Neural progenitor cell (in vitro differentiated cells): ENCODE measurements around the gene BOLA1.

ENCODE experiments used
- CTCF ChIP-seq: fragments of 200-600 bp; sonication (generic); IDR thresholded peaks from 2 replicates; pipeline ENCODE4 v1.5.1; 2017; ENCODE audit warnings: antibody characterized with exemption, mild to moderate bottlenecking
- EZH2 ChIP-seq: fragments of 200-600 bp; sonication (generic); IDR thresholded peaks from 2 replicates; pipeline ENCODE4 v1.6.1; 2017; ENCODE audit warnings: antibody characterized with exemption, mild to moderate bottlenecking, moderate library complexity
- EZH2phosphoT487 ChIP-seq: fragments of 200-600 bp; sonication (generic); IDR thresholded peaks from 2 replicates; pipeline ENCODE4 v1.6.1; 2017; ENCODE audit warnings: antibody characterized with exemption

DNA sequence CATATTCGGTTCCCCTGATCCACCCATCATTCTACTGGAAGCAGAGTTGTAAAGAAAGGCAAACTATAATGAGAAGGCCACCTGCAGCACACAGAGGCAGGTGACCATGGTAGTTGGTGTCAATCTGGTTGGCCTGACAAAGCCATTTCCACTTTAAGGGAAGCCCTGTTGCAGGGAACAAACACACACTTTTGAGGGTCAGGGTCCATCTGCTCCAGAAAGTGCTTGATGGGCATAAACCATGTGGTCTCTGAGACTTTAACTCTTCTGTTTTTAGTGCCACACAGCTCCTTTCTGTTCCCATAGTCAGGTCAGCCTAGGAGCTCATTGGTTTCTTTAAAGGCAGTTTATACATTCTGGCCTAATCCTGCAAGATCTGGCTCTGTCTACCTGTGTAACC is 17.5 kb upstream of the BOLA1 start:
- no peak for TF ChIP-seq CTCF
- no peak for TF ChIP-seq EZH2phosphoT487
- no peak for TF ChIP-seq EZH2
